A673 (cell line): ENCODE results near the gene DPYD. TPM values are rescaled to one million over a fixed set of nuclear protein-coding genes. Genes with fewer than 3 reads are reported as not detected.
A peak's percentile ranks its signal among the peaks of the same experiment; 100 is the strongest.

Source experiments
- BruUV-seq: library from RNA; stranded (reverse); fragments of 400-500 nt; replicated peaks from 2 replicates; lab custom pipeline; 2021; lab: Mats Ljungman, UMichigan
- CTCF ChIA-PET: fragments of 300-600 bp; sonication (Branson Sonifier 250); formaldehyde crosslinking; loops from one replicate; lab custom pipeline; 2022; ENCODE audit warnings: antibody characterized with exemption; lab: Charles Lee
- POLR2A ChIA-PET: fragments of 300-600 bp; sonication (Branson Sonifier 250); formaldehyde crosslinking; loops from one replicate; lab custom pipeline; 2022; ENCODE audit warnings: antibody characterized with exemption; ENCODE audit not compliant: low non-redundant PET; lab: Charles Lee
- DNase-seq: peaks from one replicate; pipeline ENCODE4 v3.0.0-alpha.2; 2015; ENCODE audit warnings: low spot score
- H3K27ac ChIP-seq: fragments of 200-600 bp; sonication (generic); 2 replicates; pipeline ENCODE4 v1.5.1; 2016; ENCODE audit warnings: mixed run types, low read depth, mild to moderate bottlenecking, mixed read lengths, antibody characterized with exemption, low read length; ENCODE audit not compliant: poor library complexity, severe bottlenecking
- H3K27me3 ChIP-seq: fragments of 200-600 bp; sonication (generic); replicated peaks from 2 replicates; pipeline ENCODE4 v1.6.1; 2017; ENCODE audit warnings: mixed run types, low read depth, mild to moderate bottlenecking, mixed read lengths, antibody characterized with exemption, low read length; ENCODE audit not compliant: insufficient read depth, poor library complexity
- H3K36me3 ChIP-seq: fragments of 200-600 bp; sonication (generic); 2 replicates; pipeline ENCODE4 v1.6.1; 2016; ENCODE audit warnings: mixed run types, mild to moderate bottlenecking, mixed read lengths, antibody characterized with exemption, low read length; ENCODE audit not compliant: insufficient read depth, poor library complexity, severe bottlenecking
- H3K4me1 ChIP-seq: fragments of 200-600 bp; sonication (generic); 2 replicates; pipeline ENCODE4 v1.6.1; 2017; ENCODE audit warnings: mixed run types, mild to moderate bottlenecking, mixed read lengths, antibody characterized with exemption, low read length; ENCODE audit not compliant: insufficient read depth, poor library complexity, severe bottlenecking
- H3K4me3 ChIP-seq: fragments of 200-600 bp; sonication (generic); 2 replicates; pipeline ENCODE4 v1.5.1; 2016; ENCODE audit warnings: low read depth, mixed run types, mild to moderate bottlenecking, mixed read lengths, low read length; ENCODE audit not compliant: poor library complexity, severe bottlenecking
- H3K9me3 ChIP-seq: fragments of 200-600 bp; sonication (generic); 2 replicates; pipeline ENCODE4 v1.6.1; 2016; ENCODE audit warnings: mixed run types, low read depth, mild to moderate bottlenecking, mixed read lengths, antibody characterized with exemption, low read length; ENCODE audit not compliant: poor library complexity, severe bottlenecking
- EZH2 ChIP-seq: fragments of 200-600 bp; sonication (generic); IDR thresholded peaks from 2 replicates; pipeline ENCODE4 v1.6.1; 2017; ENCODE audit warnings: borderline replicate concordance, low read depth, mild to moderate bottlenecking, mixed read lengths, antibody characterized with exemption, low read length; ENCODE audit not compliant: poor library complexity, severe bottlenecking
- intact Hi-C: fragments of 100-400 bp; cut with micrococcal nuclease; formaldehyde crosslinking; loops from one replicate; pipeline ENCODE4 v1.10.0; 2022; ENCODE audit not compliant: unreplicated experiment
- total RNA-seq: library from RNA; stranded (reverse); gene quantifications from 2 replicates; pipeline ENCODE4 v1.2.3, GENCODE V29; 2021
- TF ChIP-seq, protein P1 (sequence below): fragments of 300-800, 200-600 bp; sonication (generic); conservative IDR thresholded peaks from 2 replicates; pipeline ENCODE4 v1.5.1; 2017; ENCODE audit warnings: low read depth, mild to moderate bottlenecking, antibody characterized with exemption, low read length, moderate library complexity, mixed read lengths

Gene DPYD
- total RNA-seq, 1 experiment from 2014 or later = 13.4 TPM

DNA sequence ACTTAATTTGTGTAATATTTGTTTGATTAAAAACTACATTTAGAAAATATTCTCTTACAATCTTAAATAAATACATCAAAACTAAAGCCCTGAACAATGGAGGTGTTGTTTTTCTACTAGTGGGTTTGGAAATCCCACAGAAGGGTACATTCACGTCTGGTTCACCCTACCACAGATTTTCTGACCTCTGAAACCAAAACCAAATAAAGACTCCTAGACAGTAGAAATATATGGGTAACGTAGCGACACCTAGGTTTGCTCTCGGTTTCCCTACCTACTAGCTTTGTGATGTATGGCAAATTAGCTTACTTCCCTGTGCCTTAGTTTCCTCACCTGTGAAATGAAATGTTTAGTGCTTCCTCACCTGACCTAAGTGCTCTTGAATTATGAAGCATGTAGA, 312.6 kb downstream of the DPYD start:
- Histone ChIP-seq H3K27me3 (no peaks in the 10 kb centered on the region), H3K4me1 (peaks cover 15% of the 10 kb centered on the region), H3K4me3 (no peak overlapping the region), H3K9me3 (peaks cover 2% of the 10 kb centered on the region), H3K36me3 (no peaks in the 10 kb centered on the region), H3K27ac (no peak overlapping the region)
- ChIA-PET CTCF (no interaction called here), POLR2A (no interaction called here)
- intact Hi-C loops = no loop called here
- no peak for TF ChIP-seq EZH2
- TF ChIP-seq, protein P1, sequence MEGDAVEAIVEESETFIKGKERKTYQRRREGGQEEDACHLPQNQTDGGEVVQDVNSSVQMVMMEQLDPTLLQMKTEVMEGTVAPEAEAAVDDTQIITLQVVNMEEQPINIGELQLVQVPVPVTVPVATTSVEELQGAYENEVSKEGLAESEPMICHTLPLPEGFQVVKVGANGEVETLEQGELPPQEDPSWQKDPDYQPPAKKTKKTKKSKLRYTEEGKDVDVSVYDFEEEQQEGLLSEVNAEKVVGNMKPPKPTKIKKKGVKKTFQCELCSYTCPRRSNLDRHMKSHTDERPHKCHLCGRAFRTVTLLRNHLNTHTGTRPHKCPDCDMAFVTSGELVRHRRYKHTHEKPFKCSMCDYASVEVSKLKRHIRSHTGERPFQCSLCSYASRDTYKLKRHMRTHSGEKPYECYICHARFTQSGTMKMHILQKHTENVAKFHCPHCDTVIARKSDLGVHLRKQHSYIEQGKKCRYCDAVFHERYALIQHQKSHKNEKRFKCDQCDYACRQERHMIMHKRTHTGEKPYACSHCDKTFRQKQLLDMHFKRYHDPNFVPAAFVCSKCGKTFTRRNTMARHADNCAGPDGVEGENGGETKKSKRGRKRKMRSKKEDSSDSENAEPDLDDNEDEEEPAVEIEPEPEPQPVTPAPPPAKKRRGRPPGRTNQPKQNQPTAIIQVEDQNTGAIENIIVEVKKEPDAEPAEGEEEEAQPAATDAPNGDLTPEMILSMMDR = no peak
- BruUV-seq = no TSS peak
- DNase-seq = no peak

DNA sequence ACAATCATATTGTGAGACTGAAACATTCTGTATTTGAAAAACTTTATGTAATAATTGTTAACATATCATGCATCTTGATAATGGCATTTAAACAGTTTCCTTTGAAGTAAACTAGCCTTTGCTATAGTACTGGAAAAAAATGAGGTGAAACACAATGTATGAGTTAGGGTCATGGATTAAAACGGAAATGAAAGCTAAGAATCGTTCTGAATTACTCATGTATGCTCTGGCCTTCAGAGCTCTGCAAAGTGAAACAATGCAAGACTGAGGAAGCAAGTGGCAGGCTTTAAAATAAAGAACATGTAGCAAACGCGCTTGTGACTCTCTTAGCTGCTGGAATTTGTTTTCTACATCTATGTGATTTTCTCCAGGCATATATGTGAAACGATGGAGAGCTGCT, 317.1 kb downstream of the DPYD start:
- peak; percentile 63 for DNase-seq
- intact Hi-C loops = no loop called here
- Histone ChIP-seq H3K36me3 (no peaks in the 10 kb centered on the region), H3K4me1 (peaks cover 21% of the 10 kb centered on the region), H3K9me3 (no peaks in the 10 kb centered on the region), H3K4me3 (peak overlapping the region; percentile 9), H3K27ac (no peak overlapping the region), H3K27me3 (peaks cover 14% of the 10 kb centered on the region)
- ChIA-PET POLR2A (no interaction called here), CTCF (no interaction called here)
- no peak for TF ChIP-seq EZH2
- TF ChIP-seq, protein P1 = no peak
- no TSS peak for BruUV-seq

DNA sequence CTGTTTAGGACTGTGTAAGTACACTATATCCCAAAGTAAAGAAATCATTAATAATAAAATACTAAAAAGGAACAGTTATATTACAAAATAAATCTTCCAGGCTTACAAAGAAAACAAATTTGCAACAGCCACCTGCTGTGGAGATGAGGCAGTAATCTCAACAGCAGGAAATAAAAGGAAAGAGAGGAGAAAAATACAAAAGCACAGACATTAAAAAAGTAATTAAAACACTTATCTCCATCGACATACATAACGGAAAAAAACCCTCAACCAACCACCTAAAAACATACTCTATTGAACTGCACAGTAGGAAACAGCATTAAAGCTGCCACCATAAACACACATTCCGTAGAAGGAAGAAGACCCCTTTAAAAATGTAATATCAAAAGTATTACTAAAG, 317.6 kb downstream of the DPYD start:
- Histone ChIP-seq H3K27ac (no peak overlapping the region), H3K27me3 (peaks cover 14% of the 10 kb centered on the region), H3K4me1 (peaks cover 21% of the 10 kb centered on the region), H3K4me3 (peak overlapping the region; percentile 9), H3K36me3 (no peaks in the 10 kb centered on the region), H3K9me3 (no peaks in the 10 kb centered on the region)
- TF ChIP-seq, protein P1 = no peak
- no peak for TF ChIP-seq EZH2
- ChIA-PET POLR2A (no interaction called here), CTCF (no interaction called here)
- intact Hi-C loops = no loop called here
- DNase-seq = peak; percentile 83
- no TSS peak for BruUV-seq
